Type B pancreatic cell (in vitro differentiated cells): ENCODE measurements around the gene AK8. TPM values are rescaled to one million over a fixed set of nuclear protein-coding genes. Genes with fewer than 3 reads are reported as not detected.

Experiments
- DNase-seq: peaks from one replicate; pipeline ENCODE4 v3.0.0; 2021; ENCODE audit warnings: mixed read lengths; ENCODE audit not compliant: unreplicated experiment; ENCODE audit errors: extremely low spot score
- H3K27ac Mint-ChIP-seq: 2 replicates; pipeline ENCODE4 v1.8.0; 2021; ENCODE audit warnings: mild to moderate bottlenecking, mixed read lengths
- H3K27me3 Mint-ChIP-seq: 2 replicates; pipeline ENCODE4 v1.8.0; 2021; ENCODE audit warnings: mixed read lengths
- H3K36me3 Mint-ChIP-seq: 2 replicates; pipeline ENCODE4 v1.8.0; 2021; ENCODE audit warnings: mixed read lengths
- H3K4me1 Mint-ChIP-seq: one replicate; pipeline ENCODE4 v1.8.0; 2021; ENCODE audit warnings: mixed read lengths; ENCODE audit not compliant: unreplicated experiment
- H3K4me3 Mint-ChIP-seq: 2 replicates; pipeline ENCODE4 v1.8.0; 2021; ENCODE audit warnings: mild to moderate bottlenecking, mixed read lengths
- H3K9me3 Mint-ChIP-seq: 2 replicates; pipeline ENCODE4 v1.8.0; 2021; ENCODE audit warnings: mixed read lengths
- CTCF ChIP-seq: fragments of 200-600 bp; sonication (generic); conservative IDR thresholded peaks from 2 replicates; pipeline ENCODE4 v1.5.0; 2021; ENCODE audit warnings: antibody characterized with exemption, mild to moderate bottlenecking
- total RNA-seq: library from RNA; stranded (reverse); gene quantifications from 2 replicates; pipeline ENCODE4 v1.2.1, GENCODE V29; 2021; ENCODE audit warnings: low replicate concordance

The AK8 gene
- total RNA-seq, 1 donor from 2014 or later: 5.5 TPM

- Mint-ChIP-seq H3K36me3 (peaks cover 29% of the 10 kb centered on the region), H3K9me3 (no peaks in the 10 kb centered on the region), H3K4me1 (no peaks in the 10 kb centered on the region), H3K27ac (no peak overlapping the region), H3K27me3 (no peaks in the 10 kb centered on the region), H3K4me3 (no peak overlapping the region)
- TF ChIP-seq CTCF: no peak
- peak; percentile 27 for DNase-seq
Measured at GRCh38 chr9:132912131-132912530, 34.0 kb upstream of the AK8 start.

- Mint-ChIP-seq H3K4me3 (no peak overlapping the region), H3K9me3 (no peaks in the 10 kb centered on the region), H3K27me3 (no peaks in the 10 kb centered on the region), H3K27ac (no peak overlapping the region), H3K36me3 (peaks cover 20% of the 10 kb centered on the region), H3K4me1 (no peaks in the 10 kb centered on the region)
- no peak for TF ChIP-seq CTCF
- no peak for DNase-seq
Measured at GRCh38 chr9:132910376-132910775, 32.3 kb upstream of the AK8 start.

- no peaks in the 10 kb centered on the region for H3K4me1 Mint-ChIP-seq
- H3K27ac Mint-ChIP-seq: no peak overlapping the region
- H3K9me3 Mint-ChIP-seq: no peaks in the 10 kb centered on the region
- TF ChIP-seq CTCF: no peak
- H3K27me3 Mint-ChIP-seq: no peaks in the 10 kb centered on the region
- H3K4me3 Mint-ChIP-seq: no peak overlapping the region
- no peak for DNase-seq
- H3K36me3 Mint-ChIP-seq: peaks cover 17% of the 10 kb centered on the region
Measured at GRCh38 chr9:132909311-132909710, 31.2 kb upstream of the AK8 start.

- no peak for TF ChIP-seq CTCF
- Mint-ChIP-seq H3K27ac (no peak overlapping the region), H3K36me3 (peaks cover 17% of the 10 kb centered on the region), H3K27me3 (no peaks in the 10 kb centered on the region), H3K4me1 (no peaks in the 10 kb centered on the region), H3K4me3 (no peak overlapping the region), H3K9me3 (no peaks in the 10 kb centered on the region)
- no peak for DNase-seq
Measured at GRCh38 chr9:132908635-132909034, 30.6 kb upstream of the AK8 start.

- Mint-ChIP-seq H3K4me3 (no peak overlapping the region), H3K27ac (no peak overlapping the region), H3K27me3 (no peaks in the 10 kb centered on the region), H3K4me1 (no peaks in the 10 kb centered on the region), H3K36me3 (peaks cover 15% of the 10 kb centered on the region), H3K9me3 (no peaks in the 10 kb centered on the region)
- no peak for DNase-seq
- TF ChIP-seq CTCF: no peak
Measured at GRCh38 chr9:132905726-132906125, 27.6 kb upstream of the AK8 start.
